ENCODE data around the gene TENT4A. TPM values are rescaled to one million over a fixed set of nuclear protein-coding genes. Genes with fewer than 3 reads are reported as not detected.

Gene TENT4A
- total RNA-seq, 4 donors from 2014 or later = 20.9 to 70.3 (median 28.1) TPM

DNA sequence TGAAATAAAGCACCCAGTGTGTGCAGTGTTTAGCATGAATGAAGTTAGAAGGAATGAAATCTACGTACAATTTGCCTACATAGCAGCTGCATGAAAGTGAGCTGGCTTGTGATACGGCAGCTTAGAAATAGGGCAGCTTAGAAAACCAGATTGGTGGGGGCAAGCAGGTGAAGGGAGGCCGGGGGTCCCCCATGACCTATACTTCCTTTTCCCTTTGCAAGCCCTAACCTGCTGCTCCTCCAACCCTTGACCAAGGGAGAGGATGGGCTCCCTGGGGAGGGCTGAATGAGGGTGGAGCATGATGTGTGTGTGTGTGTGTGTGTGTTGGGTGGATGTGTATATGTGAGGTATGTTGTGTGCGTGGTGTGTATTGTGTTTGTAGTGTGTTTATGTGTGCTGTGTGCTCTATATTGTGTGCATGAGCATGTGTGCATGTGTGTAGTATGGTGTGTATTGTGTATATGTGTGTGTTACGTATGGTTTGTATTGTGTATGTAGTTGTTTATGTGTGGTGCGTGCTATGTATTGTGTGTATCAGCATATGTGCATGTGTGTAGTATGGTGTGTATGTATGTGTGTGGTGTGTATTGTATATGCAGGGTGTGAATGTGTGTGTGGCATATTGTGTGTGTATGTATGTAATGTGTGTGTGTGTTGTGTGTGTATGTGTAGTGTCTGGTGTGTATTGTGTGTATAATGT, 72.1 kb downstream of the TENT4A start:
- intact Hi-C loops (cut with DNase I; ENCODE audit: low total_unique reads) = no loop called here
- 82 to 88% methylated on average over 5 to 6 of the region's 6 CpGs for WGBS, 2 donors (ENCODE audit: low coverage in 1 of 2)
- no peak overlapping the region for H3K27ac ChIP-seq
- H3K27me3 ChIP-seq = no peaks in the 10 kb centered on the region
- no peaks in the 10 kb centered on the region for H3K4me1 ChIP-seq
- no peaks in the 10 kb centered on the region for H3K9me3 ChIP-seq
- no peak overlapping the region for H3K4me3 ChIP-seq
- TF ChIP-seq POLR2A (IDR thresholded peaks at IDR 0.05) (no peak), POLR2AphosphoS5 (IDR thresholded peaks at IDR 0.05) (no peak), EP300 (IDR thresholded peaks at IDR 0.05; ENCODE audit: low read depth) (no peak)
- TF ChIP-seq, protein P1, sequence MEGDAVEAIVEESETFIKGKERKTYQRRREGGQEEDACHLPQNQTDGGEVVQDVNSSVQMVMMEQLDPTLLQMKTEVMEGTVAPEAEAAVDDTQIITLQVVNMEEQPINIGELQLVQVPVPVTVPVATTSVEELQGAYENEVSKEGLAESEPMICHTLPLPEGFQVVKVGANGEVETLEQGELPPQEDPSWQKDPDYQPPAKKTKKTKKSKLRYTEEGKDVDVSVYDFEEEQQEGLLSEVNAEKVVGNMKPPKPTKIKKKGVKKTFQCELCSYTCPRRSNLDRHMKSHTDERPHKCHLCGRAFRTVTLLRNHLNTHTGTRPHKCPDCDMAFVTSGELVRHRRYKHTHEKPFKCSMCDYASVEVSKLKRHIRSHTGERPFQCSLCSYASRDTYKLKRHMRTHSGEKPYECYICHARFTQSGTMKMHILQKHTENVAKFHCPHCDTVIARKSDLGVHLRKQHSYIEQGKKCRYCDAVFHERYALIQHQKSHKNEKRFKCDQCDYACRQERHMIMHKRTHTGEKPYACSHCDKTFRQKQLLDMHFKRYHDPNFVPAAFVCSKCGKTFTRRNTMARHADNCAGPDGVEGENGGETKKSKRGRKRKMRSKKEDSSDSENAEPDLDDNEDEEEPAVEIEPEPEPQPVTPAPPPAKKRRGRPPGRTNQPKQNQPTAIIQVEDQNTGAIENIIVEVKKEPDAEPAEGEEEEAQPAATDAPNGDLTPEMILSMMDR (IDR thresholded peaks at IDR 0.05) = no peak
- DNase-seq = no peak
- no peaks in the 10 kb centered on the region for H3K36me3 ChIP-seq
- in situ Hi-C loops (cut with MboI; ENCODE audit: low pct_ligation_motif_present in 1 of 4, low pct_unique_long_range_greater_than_20kb in 1 of 4, low sequenced_read_pairs in 3 of 4) = loop anchor here in 1 of 4 donors (25.0 kb wide), 1 partner anchor 602 kb away; the partner anchor contains the start of gene ADCY2

DNA sequence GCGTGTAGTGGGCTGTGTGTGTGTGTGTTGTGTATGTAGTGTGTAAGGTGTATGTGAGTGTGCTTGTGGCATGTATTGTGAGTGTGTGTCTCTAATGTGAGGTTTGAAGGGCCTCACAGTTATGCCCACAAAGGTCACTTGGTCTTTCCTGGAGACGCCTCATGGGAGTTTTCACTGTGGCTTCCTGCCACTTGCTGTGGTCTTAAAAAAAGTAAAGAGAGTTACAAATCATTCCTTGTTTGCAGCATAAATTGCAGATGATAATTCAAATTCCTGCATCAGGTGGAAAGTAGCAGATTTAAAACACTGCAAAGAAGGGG, 72.6 kb downstream of the TENT4A start:
- Histone ChIP-seq H3K4me3 (no peak overlapping the region), H3K27ac (no peak overlapping the region), H3K9me3 (no peaks in the 10 kb centered on the region), H3K27me3 (no peaks in the 10 kb centered on the region), H3K36me3 (no peaks in the 10 kb centered on the region), H3K4me1 (no peaks in the 10 kb centered on the region)
- TF ChIP-seq EP300 (IDR thresholded peaks at IDR 0.05; ENCODE audit: low read depth) = no peak
- TF ChIP-seq, protein P1 (IDR thresholded peaks at IDR 0.05) = no peak
- no peak for TF ChIP-seq POLR2AphosphoS5 (IDR thresholded peaks at IDR 0.05)
- TF ChIP-seq POLR2A (IDR thresholded peaks at IDR 0.05) = no peak
- DNase-seq = no peak
- in situ Hi-C loops (cut with MboI; ENCODE audit: low pct_ligation_motif_present in 1 of 4, low pct_unique_long_range_greater_than_20kb in 1 of 4, low sequenced_read_pairs in 3 of 4) (loop anchor here in 1 of 4 donors (25.0 kb wide), 1 partner anchor 601 kb away; the partner anchor contains the start of gene ADCY2), intact Hi-C loops (cut with DNase I; ENCODE audit: low total_unique reads) (no loop called here)
- 67 to 76% methylated on average over 2 of the region's 2 CpGs for WGBS, 2 donors (ENCODE audit: low coverage in 1 of 2)

DNA sequence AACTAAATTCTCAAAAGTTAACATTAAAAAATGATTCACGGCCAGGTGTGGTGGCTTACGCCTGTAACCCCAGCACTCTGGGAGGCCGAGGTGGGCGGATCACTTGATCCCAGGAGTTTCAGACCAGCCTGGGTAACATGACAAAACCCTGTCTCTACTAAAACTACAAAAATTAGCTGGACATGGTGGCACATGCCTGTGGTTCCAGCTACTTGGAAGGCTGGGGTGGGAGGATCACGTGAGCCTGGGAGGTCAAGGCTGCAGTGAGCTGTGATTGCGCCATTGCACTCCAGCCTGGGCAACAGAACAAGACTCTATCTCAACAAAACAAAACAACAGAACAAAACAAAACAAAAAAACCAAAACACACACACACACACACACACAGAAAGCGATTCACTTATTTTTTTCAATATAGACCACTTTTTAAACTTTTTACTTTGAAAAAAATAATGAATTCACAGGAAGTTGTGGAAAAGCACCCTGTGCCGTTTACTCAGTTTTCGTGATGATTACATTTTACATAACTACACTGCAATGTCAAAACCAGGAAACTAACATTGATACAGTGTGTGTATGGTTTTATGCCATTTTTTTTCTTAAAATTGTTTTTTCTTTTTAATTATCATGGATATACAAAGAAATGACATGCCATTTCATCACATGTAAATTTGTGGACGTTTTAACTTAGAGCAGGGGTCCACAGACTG, 73.7 kb downstream of the TENT4A start:
- TF ChIP-seq EP300 (IDR thresholded peaks at IDR 0.05; ENCODE audit: low read depth) = no peak
- TF ChIP-seq POLR2AphosphoS5 (IDR thresholded peaks at IDR 0.05) = no peak
- TF ChIP-seq, protein P1 (IDR thresholded peaks at IDR 0.05) = no peak
- TF ChIP-seq POLR2A (IDR thresholded peaks at IDR 0.05) = no peak
- peak; percentile 19 for DNase-seq
- Histone ChIP-seq H3K9me3 (no peaks in the 10 kb centered on the region), H3K27me3 (peaks cover under 1% of the 10 kb centered on the region), H3K4me3 (no peak overlapping the region), H3K27ac (no peak overlapping the region), H3K4me1 (no peaks in the 10 kb centered on the region), H3K36me3 (no peaks in the 10 kb centered on the region)
- in situ Hi-C loops (cut with MboI; ENCODE audit: low pct_ligation_motif_present in 1 of 4, low pct_unique_long_range_greater_than_20kb in 1 of 4, low sequenced_read_pairs in 3 of 4) = loop anchor here in 1 of 4 donors (25.0 kb wide), 1 partner anchor 600 kb away; the partner anchor contains the start of gene ADCY2
- WGBS, 2 donors (ENCODE audit: low coverage in 1 of 2) = 75 to 82% methylated on average over 10 of the region's 10 CpGs
- intact Hi-C loops (cut with DNase I; ENCODE audit: low total_unique reads) = no loop called here

DNA sequence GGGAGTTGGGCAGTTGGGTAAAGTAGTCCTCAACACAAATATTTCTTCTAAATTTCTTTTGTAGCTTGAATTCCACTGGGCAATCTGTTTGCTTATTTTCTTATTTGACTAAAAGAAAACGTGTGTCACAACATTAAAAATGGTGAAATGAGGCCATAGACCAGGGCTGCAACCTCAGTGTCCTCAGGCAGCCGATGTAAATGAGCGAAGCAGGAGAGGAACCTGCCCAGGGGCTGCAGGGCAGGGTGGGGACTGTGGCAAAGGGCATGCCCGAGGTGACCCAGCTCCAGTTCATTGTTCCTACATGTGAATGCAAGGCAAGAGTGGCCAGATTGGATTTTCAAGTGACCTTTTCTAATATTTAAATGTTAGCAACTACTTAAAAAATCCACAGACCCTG, 74.7 kb downstream of the TENT4A start:
- TF ChIP-seq POLR2AphosphoS5 (IDR thresholded peaks at IDR 0.05) (no peak), POLR2A (IDR thresholded peaks at IDR 0.05) (no peak), EP300 (IDR thresholded peaks at IDR 0.05; ENCODE audit: low read depth) (no peak)
- TF ChIP-seq, protein P1 (IDR thresholded peaks at IDR 0.05) = no peak
- intact Hi-C loops (cut with DNase I; ENCODE audit: low total_unique reads) = no loop called here
- H3K4me1 ChIP-seq = no peaks in the 10 kb centered on the region

More for the DNA sequence above, 74.7 kb downstream of the TENT4A start:
- Histone ChIP-seq H3K4me3 (no peak overlapping the region), H3K27ac (no peak overlapping the region), H3K36me3 (no peaks in the 10 kb centered on the region), H3K9me3 (no peaks in the 10 kb centered on the region), H3K27me3 (peaks cover 5% of the 10 kb centered on the region)
- 65 to 85% methylated on average over 3 to 4 of the region's 4 CpGs for WGBS, 2 donors (ENCODE audit: low coverage in 1 of 2)
- no peak for DNase-seq
- in situ Hi-C loops (cut with MboI; ENCODE audit: low pct_ligation_motif_present in 1 of 4, low pct_unique_long_range_greater_than_20kb in 1 of 4, low sequenced_read_pairs in 3 of 4) = loop anchor here in 1 of 4 donors (25.0 kb wide), 1 partner anchor 599 kb away; the partner anchor contains the start of gene ADCY2
